ENCODE data around the gene TRPV2.

Gene TRPV2

GRCh38 chr17:16417896-16418684 is 2.7 kb downstream of the TRPV2 start:
- ATAC-seq: peak; percentile 30
- TF ChIP-seq ZNF565 (CRISPR knock-in tag; conservative IDR thresholded peaks at IDR 0.05; ENCODE audit: low read depth) (no peak), ESRRG (CRISPR knock-in tag; IDR thresholded peaks at IDR 0.05) (no peak), TSHZ2 (CRISPR knock-in tag; IDR thresholded peaks at IDR 0.05) (no peak), ZC3H10 (CRISPR knock-in tag; IDR thresholded peaks at IDR 0.05) (no peak), POU6F1 (CRISPR knock-in tag; IDR thresholded peaks at IDR 0.05; ENCODE audit: borderline replicate concordance, low read depth) (no peak), SNAI2 (CRISPR knock-in tag; IDR thresholded peaks at IDR 0.05) (no peak), OSR1 (CRISPR knock-in tag; IDR thresholded peaks at IDR 0.05) (no peak), CREB5 (CRISPR knock-in tag; IDR thresholded peaks at IDR 0.05; ENCODE audit: low read depth) (no peak), PPARA (CRISPR knock-in tag; IDR thresholded peaks at IDR 0.05; ENCODE audit: borderline replicate concordance) (no peak), CSRNP3 (CRISPR knock-in tag; IDR thresholded peaks at IDR 0.05) (no peak), ZNF8 (CRISPR knock-in tag; IDR thresholded peaks at IDR 0.05) (no peak), TOX (CRISPR knock-in tag; IDR thresholded peaks at IDR 0.05; ENCODE audit: borderline replicate concordance) (no peak)

GRCh38 chr17:16418685-16419068 is 3.3 kb downstream of the TRPV2 start:
- peak; percentile 2; the same call in 2 of the 3 replicates for ATAC-seq

More at GRCh38 chr17:16418685-16419068, 3.3 kb downstream of the TRPV2 start:
- TF ChIP-seq ZC3H10 (CRISPR knock-in tag; IDR thresholded peaks at IDR 0.05) (no peak), CREB5 (CRISPR knock-in tag; IDR thresholded peaks at IDR 0.05; ENCODE audit: low read depth) (no peak), PATZ1 (CRISPR knock-in tag; IDR thresholded peaks at IDR 0.05; ENCODE audit: borderline replicate concordance) (no peak), ZNF70 (CRISPR knock-in tag; IDR thresholded peaks at IDR 0.05) (no peak), GLIS3 (CRISPR knock-in tag; IDR thresholded peaks at IDR 0.05) (no peak), ISL1 (CRISPR knock-in tag; IDR thresholded peaks at IDR 0.05) (no peak), ESRRG (CRISPR knock-in tag; IDR thresholded peaks at IDR 0.05) (no peak), ZFP30 (CRISPR knock-in tag; IDR thresholded peaks at IDR 0.05) (no peak), CSDC2 (CRISPR knock-in tag; IDR thresholded peaks at IDR 0.05) (no peak), ARNTL (CRISPR knock-in tag; IDR thresholded peaks at IDR 0.05; ENCODE audit: borderline replicate concordance, low read depth) (no peak), ZFP3 (CRISPR knock-in tag; IDR thresholded peaks at IDR 0.05) (no peak), ZNF565 (CRISPR knock-in tag; conservative IDR thresholded peaks at IDR 0.05; ENCODE audit: low read depth) (no peak), ZNF8 (CRISPR knock-in tag; IDR thresholded peaks at IDR 0.05) (no peak), OSR1 (CRISPR knock-in tag; IDR thresholded peaks at IDR 0.05) (no peak), BACH2 (CRISPR knock-in tag; IDR thresholded peaks at IDR 0.05; ENCODE audit: borderline replicate concordance) (no peak), POU6F1 (CRISPR knock-in tag; IDR thresholded peaks at IDR 0.05; ENCODE audit: borderline replicate concordance, low read depth) (no peak), TCF4 (CRISPR knock-in tag; IDR thresholded peaks at IDR 0.05; ENCODE audit: borderline replicate concordance) (no peak), TOX (CRISPR knock-in tag; IDR thresholded peaks at IDR 0.05; ENCODE audit: borderline replicate concordance) (no peak), PPARA (CRISPR knock-in tag; IDR thresholded peaks at IDR 0.05; ENCODE audit: borderline replicate concordance) (no peak), CSRNP3 (CRISPR knock-in tag; IDR thresholded peaks at IDR 0.05) (no peak)
